Keratinocyte (primary cell): ENCODE results near the gene RNF130. TPM values are rescaled to one million over a fixed set of nuclear protein-coding genes. Genes with fewer than 3 reads are reported as not detected.

ENCODE experiments used
- DNase-seq: peaks from one replicate; pipeline ENCODE4 v3.0.0-alpha.2; 2011; ENCODE audit warnings: low read depth, missing footprints, low spot score
- FAIRE-seq: peaks from 2 replicates; lab custom pipeline; 2011; peaks lifted over from hg19 to GRCh38; lab: Jason Lieb, UNC
- H2AFZ ChIP-seq: 2 replicates; pipeline ENCODE4 v1.6.0; 2012; ENCODE audit warnings: low read length, control low read depth, inconsistent platforms; ENCODE audit not compliant: control insufficient read depth
- H3K27ac ChIP-seq: 2 replicates; pipeline ENCODE4 v1.5.1; 2011; ENCODE audit warnings: low read length; ENCODE audit not compliant: control insufficient read depth, insufficient read depth
- H3K27me3 ChIP-seq: 3 replicates; pipeline ENCODE4 v1.6.0; 2011; ENCODE audit warnings: low read length; ENCODE audit not compliant: control insufficient read depth, insufficient read depth; ENCODE audit errors: extremely low read depth
- H3K36me3 ChIP-seq, 2 experiments: 2 replicates in 1 of 2; 3 replicates in 1 of 2; pipeline ENCODE4 v1.5.1; 2011; ENCODE audit warnings: low read length in 2 of 2, mild to moderate bottlenecking in 1 of 2; ENCODE audit not compliant: control insufficient read depth in 2 of 2, insufficient read depth in 2 of 2; ENCODE audit errors: extremely low read depth in 1 of 2
- H3K4me1 ChIP-seq: 3 replicates; pipeline ENCODE4 v1.5.1; 2011; ENCODE audit warnings: low read length; ENCODE audit not compliant: control insufficient read depth, insufficient read depth; ENCODE audit errors: extremely low read depth
- H3K4me2 ChIP-seq: 3 replicates; pipeline ENCODE4 v1.6.0; 2011; ENCODE audit warnings: low read depth, low read length; ENCODE audit not compliant: control insufficient read depth, insufficient read depth; ENCODE audit errors: extremely low read depth
- H3K4me3 ChIP-seq, 3 experiments: fragments of 200-600 bp in 1 of 3; sonication (generic) in 1 of 3; 2 replicates in 2 of 3; 3 replicates in 1 of 3; pipeline ENCODE4 v1.5.1; 2011 to 2016; ENCODE audit warnings: low read length in 3 of 3, mild to moderate bottlenecking in 3 of 3, control low read depth in 2 of 3, inconsistent platforms in 1 of 3, low read depth in 1 of 3, mixed read lengths in 1 of 3, mixed run types in 1 of 3, moderate library complexity in 1 of 3; ENCODE audit not compliant: control insufficient read depth in 2 of 3, insufficient read depth in 2 of 3; ENCODE audit errors: extremely low read depth in 1 of 3
- H3K79me2 ChIP-seq: 2 replicates; pipeline ENCODE4 v1.6.0; 2012; ENCODE audit warnings: low read length; ENCODE audit not compliant: control insufficient read depth, insufficient read depth
- H3K9ac ChIP-seq: 3 replicates; pipeline ENCODE4 v1.6.0; 2011; ENCODE audit warnings: low read length; ENCODE audit not compliant: control insufficient read depth, insufficient read depth; ENCODE audit errors: extremely low read depth
- H3K9me1 ChIP-seq: 3 replicates; pipeline ENCODE4 v1.6.0; 2011; ENCODE audit warnings: low read length; ENCODE audit not compliant: control insufficient read depth, insufficient read depth; ENCODE audit errors: extremely low read depth
- H3K9me3 ChIP-seq: 2 replicates; pipeline ENCODE4 v1.5.1; 2012; ENCODE audit warnings: low read depth, low read length; ENCODE audit not compliant: control insufficient read depth
- H4K20me1 ChIP-seq: 3 replicates; pipeline ENCODE4 v1.6.0; 2011; ENCODE audit warnings: low read length; ENCODE audit not compliant: control insufficient read depth, insufficient read depth; ENCODE audit errors: extremely low read depth
- EZH2 ChIP-seq: IDR thresholded peaks from one replicate; pipeline ENCODE4 v1.6.1; 2012; ENCODE audit warnings: inconsistent platforms, mild to moderate bottlenecking, low read length, moderate library complexity
- dilution Hi-C: fragments of 300-500 bp; cut with MboI; formaldehyde crosslinking; loops from one replicate; pipeline ENCODE4 v1.7.0; 2020; ENCODE audit warnings: low sequenced_read_pairs; ENCODE audit not compliant: extremely low pct_ligation_motif_present
- polyA plus RNA-seq, 5 experiments: library from polyadenylated mRNA; depleted of rRNA in 3 of 5; stranded (reverse) in 3 of 5; stranded (forward) in 1 of 5; unstranded in 1 of 5; fragments of >200 nt; gene quantifications; 1 replicate in 1 of 5; 2 replicates in 3 of 5; 3 replicates in 1 of 5; pipeline versions ENCODE4 v1.2.1 to v1.2.3, GENCODE V29; 2011 to 2012; ENCODE audit warnings: missing spikeins in 2 of 5, low read depth in 1 of 5, low replicate concordance in 1 of 5
- TF ChIP-seq, protein P1 (sequence below), 3 experiments: IDR thresholded peaks in 1 of 3; conservative IDR thresholded peaks in 1 of 3; optimal IDR thresholded peaks in 1 of 3; 2 replicates in 2 of 3; 3 replicates in 1 of 3; pipeline versions ENCODE3 to v1.5.1; 2011; ENCODE audit warnings: low read length in 3 of 3, mild to moderate bottlenecking in 3 of 3, moderate library complexity in 2 of 3, control low read depth in 1 of 3, inconsistent platforms in 1 of 3; ENCODE audit not compliant: insufficient read depth in 2 of 3; ENCODE audit errors: extremely low read depth in 1 of 3

The RNF130 gene
- polyA plus RNA-seq, 1 donor (not counting 4 experiments of a cell fraction or from before 2014, with no cell fraction given), result 20.0 TPM

DNA sequence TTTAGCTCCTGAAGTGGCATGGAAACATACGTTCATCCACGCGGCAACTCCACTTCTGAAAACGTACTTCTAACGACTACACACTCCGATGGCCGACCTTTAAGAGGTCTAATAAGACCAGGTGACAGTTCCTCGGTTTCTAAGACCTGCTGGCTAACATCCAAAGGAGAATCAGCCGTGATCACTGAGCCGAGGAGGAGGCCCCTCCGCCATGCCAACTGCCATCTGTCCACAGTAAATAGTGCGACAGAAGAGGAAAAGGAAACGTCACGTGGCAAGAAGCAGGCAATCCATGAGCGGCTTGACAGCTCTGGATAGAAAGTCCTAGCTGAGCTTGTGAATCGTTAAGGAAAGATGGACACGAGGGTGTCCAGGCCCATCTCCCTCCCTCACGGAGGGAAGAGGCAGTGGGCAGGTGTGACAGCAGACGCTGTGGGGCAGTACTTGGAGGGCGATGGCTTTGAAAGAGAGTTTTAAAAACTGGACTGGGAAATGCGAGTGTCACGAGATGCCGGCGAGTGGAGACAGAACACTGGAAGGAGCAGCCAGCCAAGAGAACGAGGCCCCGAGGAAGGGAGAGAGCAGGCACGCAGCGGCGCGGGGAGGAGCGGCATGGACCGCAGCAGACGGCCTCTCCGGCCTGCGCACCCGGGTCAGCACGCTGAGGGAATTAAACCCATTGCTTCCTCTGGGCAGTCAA lies 97.2 kb downstream of the RNF130 start:
- H3K36me3 ChIP-seq, result peaks cover 0 to 1% of the 10 kb centered on the region in 2 experiments
- dilution Hi-C loops, result no loop called here
- no peak for FAIRE-seq

DNA sequence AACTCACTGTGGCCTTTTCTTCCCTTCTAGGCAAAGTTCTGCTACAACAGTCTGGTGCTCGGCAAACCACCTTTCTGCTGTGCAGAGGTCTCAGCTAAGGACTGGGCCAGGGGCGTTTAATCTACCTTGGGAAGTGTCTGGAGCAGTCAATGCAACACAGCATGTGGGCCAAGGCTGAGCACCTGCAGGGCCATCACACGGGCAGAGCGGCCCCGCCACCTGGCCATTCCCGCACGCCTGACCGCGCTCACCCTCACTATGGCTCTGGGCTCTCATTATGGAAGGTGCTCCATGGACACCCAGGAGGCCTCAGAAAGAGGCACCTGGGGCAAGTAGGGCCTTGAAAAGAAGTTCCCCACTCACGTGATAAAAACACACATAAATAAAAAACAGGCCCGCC lies 98.2 kb downstream of the RNF130 start:
- no peaks in the 10 kb centered on the region for H3K27me3 ChIP-seq
- no peaks in the 10 kb centered on the region for H3K9me1 ChIP-seq
- H3K9me3 ChIP-seq, result no peaks in the 10 kb centered on the region
- H3K9ac ChIP-seq, result no peak overlapping the region
- no peaks in the 10 kb centered on the region for H3K79me2 ChIP-seq
- H3K4me3 ChIP-seq, result no peak overlapping the region
- H3K27ac ChIP-seq, result no peak overlapping the region
- DNase-seq, result no peak
- no peak for FAIRE-seq
- no peaks in the 10 kb centered on the region for H4K20me1 ChIP-seq
- no peak overlapping the region for H2AFZ ChIP-seq
- no peaks in the 10 kb centered on the region for H3K4me1 ChIP-seq
- dilution Hi-C loops, result no loop called here
- TF ChIP-seq, protein P1, sequence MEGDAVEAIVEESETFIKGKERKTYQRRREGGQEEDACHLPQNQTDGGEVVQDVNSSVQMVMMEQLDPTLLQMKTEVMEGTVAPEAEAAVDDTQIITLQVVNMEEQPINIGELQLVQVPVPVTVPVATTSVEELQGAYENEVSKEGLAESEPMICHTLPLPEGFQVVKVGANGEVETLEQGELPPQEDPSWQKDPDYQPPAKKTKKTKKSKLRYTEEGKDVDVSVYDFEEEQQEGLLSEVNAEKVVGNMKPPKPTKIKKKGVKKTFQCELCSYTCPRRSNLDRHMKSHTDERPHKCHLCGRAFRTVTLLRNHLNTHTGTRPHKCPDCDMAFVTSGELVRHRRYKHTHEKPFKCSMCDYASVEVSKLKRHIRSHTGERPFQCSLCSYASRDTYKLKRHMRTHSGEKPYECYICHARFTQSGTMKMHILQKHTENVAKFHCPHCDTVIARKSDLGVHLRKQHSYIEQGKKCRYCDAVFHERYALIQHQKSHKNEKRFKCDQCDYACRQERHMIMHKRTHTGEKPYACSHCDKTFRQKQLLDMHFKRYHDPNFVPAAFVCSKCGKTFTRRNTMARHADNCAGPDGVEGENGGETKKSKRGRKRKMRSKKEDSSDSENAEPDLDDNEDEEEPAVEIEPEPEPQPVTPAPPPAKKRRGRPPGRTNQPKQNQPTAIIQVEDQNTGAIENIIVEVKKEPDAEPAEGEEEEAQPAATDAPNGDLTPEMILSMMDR (optimal IDR thresholded peaks at IDR 0.05 in 1 of 3, IDR thresholded peaks at IDR 0.05 in 1 of 3, conservative IDR thresholded peaks at IDR 0.05 in 1 of 3; ENCODE audit: extremely low read depth in 1 of 3, insufficient read depth in 2 of 3, low read length in 3 of 3), result no peak
- no peak for TF ChIP-seq EZH2
- H3K4me2 ChIP-seq, result no peak overlapping the region
- H3K36me3 ChIP-seq, result peaks cover 0 to 1% of the 10 kb centered on the region in 2 experiments

More for the DNA sequence above, 97.2 kb downstream of the RNF130 start:
- H3K9ac ChIP-seq, result no peak overlapping the region
- no peak overlapping the region for H2AFZ ChIP-seq
- H3K9me1 ChIP-seq, result no peaks in the 10 kb centered on the region
- no peak for DNase-seq
- H3K4me1 ChIP-seq, result no peaks in the 10 kb centered on the region
- H4K20me1 ChIP-seq, result no peaks in the 10 kb centered on the region
- no peaks in the 10 kb centered on the region for H3K79me2 ChIP-seq
- no peak overlapping the region for H3K27ac ChIP-seq
- no peaks in the 10 kb centered on the region for H3K27me3 ChIP-seq
- H3K4me2 ChIP-seq, result no peak overlapping the region
- TF ChIP-seq EZH2, result no peak
- TF ChIP-seq, protein P1 (optimal IDR thresholded peaks at IDR 0.05 in 1 of 3, IDR thresholded peaks at IDR 0.05 in 1 of 3, conservative IDR thresholded peaks at IDR 0.05 in 1 of 3; ENCODE audit: extremely low read depth in 1 of 3, insufficient read depth in 2 of 3, low read length in 3 of 3), result no peak
- H3K4me3 ChIP-seq, result no peak overlapping the region
- no peaks in the 10 kb centered on the region for H3K9me3 ChIP-seq
